AML-193 (cell line): Measurements from ENCODE around the gene FXYD1.
"Not testable (repeated sequence)": the region's sequence is repeated elsewhere in the genome, so short reads cannot be mapped to it uniquely, and the experiment has no call there.

Source experiments
- DNase-seq, 2 experiments: peaks; one replicate each; lab custom pipeline; 2025; lab: John Stamatoyannopoulos, UW

FXYD1 gene

DNA sequence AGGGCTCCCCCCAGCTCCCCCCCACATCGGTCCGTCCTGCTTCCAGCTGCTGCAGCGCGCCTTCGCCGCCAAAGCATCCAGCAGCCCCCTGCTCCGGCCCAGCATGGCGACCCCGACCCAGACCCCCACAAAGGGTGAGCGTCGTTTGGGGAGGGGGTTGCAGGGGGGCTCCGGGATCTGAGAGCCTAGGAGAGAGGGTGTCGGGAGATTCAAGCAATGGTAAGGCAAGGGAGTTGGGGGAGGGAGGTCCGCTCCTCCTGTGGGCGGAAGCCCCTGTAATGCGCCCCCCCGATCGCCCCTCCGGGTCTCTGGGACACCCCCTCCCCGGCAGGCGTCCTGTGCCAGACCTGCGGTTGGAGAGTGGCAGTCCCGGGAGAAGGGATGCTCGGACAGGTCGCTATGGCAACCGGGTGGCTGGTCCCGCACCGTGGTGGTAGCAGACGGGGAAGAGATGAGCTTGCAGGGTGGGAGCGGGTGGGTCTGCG lies 4.6 kb downstream of the FXYD1 start, which contains the start of gene FXYD7:
Gene FXYD7, plus strand, starts transcription at position 25 of the 485 bp plus-strand sequence. Its CDS starts 79 bp downstream, at position 104.
- DNase-seq, result no peak

DNA sequence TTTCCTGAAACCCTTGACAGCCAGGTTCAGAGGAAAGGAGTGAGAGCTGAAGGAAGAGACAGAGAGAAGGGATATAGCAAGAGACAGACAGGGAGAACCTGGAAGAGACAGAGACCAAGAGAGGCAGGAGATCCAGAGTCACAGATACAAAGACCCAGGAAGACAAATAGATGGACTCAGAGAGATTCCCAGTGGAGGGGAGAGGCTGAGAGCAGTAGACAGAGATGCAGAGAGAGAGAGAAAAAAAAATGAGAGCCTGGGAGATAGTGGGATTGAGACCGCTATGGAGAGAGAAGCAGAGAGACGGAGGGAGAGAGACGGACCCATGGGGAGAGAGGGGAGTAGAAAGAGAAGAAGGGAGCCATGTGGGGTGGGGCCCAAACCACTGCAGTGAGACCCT lies 5.2 kb downstream of the FXYD1 start:
- no peak for DNase-seq

DNA sequence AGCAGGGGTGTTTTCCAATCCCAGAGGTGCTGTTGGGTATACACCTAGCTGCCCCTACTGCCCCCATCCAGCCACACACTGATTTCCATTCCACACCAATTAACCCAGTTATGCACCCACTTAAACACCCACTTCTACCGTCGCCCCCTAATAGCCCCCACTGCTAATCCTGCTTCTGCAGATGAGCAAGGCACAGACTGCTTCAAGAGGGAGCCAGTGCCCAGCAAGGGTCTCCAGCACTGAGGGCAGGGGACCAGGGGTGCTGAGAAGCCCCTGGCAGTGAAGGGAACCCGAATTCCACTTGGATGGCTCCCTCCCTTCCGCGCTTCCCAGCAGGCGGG lies 5.6 kb downstream of the FXYD1 start:
- no peak for DNase-seq

DNA sequence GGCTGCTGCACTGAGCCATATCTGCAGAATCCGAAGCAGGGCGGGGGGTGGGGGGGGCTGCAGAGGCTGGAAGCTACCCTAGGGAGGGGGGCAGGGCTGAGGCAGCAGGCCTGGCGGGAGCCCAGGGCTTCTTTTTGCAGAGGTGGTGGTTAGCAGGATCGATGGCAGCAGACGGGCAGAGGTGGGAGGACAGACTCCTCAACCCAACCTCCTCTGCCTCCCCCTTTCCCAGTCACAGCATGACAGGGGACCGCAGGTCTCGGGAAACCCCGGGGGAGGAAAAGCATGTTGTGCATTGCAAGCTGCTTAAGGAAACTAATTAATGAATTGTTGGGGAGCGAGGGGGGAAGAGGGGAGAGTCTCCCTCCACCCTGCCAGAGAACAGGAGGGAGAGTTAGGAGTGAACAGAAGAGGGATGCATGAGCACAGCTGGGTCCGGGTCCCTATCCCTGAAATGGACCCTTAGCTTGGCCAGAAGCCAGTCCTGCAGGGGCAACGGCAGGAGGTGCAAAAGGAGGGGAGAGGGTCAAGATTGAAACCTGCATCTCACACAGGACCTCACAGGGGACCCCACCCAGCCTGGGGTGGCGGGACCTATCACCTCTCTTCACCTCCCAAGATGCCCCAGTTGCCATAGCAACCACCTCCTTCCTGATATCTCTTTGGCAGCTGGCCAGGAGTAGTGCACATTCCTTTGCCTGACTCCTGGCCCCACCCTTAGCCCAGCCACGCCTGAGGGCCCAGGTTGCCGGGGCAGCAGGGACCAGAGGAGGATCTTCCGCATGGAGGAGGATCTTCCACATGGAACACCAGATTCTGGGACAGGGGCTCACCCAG lies 6.2 kb downstream of the FXYD1 start:
- no peak for DNase-seq

DNA sequence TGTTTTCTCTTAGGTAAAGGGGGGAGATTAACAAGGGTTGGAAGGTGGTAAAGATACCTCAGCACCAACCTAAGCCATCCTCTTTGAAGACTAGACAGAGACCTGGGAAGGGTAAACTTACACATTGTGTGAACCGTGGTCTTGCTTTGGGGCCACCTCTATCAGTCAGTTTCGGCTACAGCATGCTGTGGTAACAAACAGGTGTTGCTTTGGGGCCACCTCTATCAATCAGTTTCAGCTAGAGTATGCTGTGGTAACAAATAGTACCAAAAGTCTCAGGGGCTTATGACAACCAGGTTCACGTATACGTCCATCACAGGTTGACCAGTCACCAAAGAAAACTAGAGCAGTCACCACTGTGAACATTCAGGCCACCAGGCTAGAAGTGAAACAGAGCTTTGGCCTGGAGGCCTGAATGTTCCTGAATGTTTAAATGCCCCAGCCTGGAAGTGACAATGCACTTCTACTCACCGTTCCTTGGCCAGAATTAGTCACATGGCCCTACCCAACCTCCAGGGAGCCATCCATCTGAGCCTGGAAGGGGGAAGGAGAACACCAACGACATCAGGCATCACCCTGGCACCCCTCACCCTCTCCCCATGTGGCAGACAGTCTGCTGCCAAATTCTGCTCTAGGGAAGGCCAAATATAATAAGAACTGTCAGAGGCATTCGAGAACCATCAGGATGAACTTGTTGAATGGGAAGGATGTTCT lies 8.3 kb downstream of the FXYD1 start:
- no peak for DNase-seq

DNA sequence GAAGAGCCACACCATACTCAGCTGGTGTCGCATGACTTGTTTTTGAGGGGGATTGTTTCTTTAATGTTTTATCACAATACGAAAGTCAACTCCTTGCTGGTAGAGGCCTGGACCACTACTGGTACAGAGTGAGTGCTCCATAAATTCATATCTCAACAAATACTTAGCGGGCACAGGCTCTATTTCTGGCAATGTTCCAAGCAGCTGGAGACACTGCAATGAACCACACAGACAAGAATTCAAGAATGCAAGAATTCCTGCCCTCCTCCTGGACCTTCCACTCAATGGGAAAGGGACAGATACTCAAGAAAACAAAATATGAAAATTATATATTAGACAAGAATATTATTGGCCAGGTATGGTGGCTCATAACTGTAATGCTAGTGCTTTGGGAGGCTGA lies 10.8 kb downstream of the FXYD1 start:
- DNase-seq, result no peak

DNA sequence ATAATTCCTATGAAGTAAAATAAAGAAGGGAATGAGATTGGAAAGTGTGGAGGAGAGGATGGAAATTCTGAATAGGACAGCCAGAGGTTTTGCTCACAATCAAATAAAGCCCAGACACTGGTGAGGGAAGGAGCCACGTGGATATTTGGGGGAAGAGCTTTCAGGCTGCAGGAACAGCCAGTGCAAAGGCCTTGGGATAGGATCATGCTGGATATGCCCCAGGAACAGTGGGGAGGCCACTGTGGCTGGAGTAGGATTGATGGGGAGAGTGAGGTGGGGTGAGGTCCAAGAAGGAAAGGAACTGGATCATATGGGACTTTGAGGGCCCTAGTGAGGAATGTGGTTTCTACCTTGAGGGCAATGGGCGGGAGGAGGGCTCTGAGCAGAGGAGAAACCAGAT lies 11.8 kb downstream of the FXYD1 start:
- no peak for DNase-seq

DNA sequence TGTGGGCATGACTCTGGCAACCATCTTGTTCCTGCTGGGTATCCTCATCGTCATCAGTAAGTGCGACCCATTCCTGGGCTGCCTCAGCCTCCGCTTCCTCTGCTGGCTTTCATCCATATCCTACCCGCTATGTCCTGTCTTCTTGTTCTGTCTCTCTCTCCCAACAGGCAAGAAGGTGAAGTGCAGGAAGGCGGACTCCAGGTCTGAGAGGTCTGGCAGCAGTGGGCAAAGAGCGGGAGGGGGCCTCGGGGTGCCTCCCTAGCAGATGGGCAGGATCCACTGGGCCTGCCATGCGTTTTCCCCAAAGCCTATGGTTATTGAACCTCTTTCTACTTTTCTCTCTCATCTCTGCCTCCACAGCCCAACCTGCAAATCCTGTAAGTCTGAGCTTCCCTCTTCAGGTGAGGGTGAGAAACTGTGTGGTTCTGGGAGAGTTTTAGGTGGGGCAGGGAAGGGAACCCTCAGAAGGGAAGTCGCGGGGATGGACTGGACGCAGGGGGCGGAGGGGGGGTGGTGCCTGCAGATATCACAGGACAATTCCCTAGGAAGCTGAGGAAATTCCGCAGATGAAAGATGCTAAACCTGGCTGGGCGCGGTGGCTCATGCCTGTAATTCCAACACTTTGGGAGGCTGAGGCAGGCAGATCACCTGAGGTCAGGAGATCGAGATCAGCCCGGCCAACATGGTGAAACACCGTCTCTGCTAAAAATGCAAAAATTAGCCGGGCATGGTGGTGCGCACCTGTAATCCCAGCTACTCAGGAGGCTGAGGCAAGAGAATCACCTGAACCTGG lies 12.8 kb downstream of the FXYD1 start:
- no peak for DNase-seq

DNA sequence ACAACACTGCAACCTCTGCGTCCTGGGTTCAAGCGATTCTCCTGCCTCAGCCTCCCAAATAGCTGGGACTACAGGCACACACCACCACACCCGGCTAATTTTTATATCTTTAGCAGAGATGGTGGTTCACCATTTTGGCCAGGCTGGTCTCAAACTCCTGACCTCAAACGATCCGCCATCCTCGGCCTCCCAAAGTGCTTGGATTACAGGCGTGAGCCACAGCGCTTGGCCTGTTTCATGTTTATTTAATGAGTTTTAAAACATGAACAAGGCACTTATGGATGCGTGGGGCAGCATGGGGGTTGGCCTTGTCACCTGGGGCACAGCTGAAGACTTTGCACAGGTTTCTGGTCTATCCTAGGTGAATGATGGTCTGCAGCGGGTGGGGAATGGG lies 14.5 kb downstream of the FXYD1 start:
- not testable (repeated sequence) for DNase-seq

DNA sequence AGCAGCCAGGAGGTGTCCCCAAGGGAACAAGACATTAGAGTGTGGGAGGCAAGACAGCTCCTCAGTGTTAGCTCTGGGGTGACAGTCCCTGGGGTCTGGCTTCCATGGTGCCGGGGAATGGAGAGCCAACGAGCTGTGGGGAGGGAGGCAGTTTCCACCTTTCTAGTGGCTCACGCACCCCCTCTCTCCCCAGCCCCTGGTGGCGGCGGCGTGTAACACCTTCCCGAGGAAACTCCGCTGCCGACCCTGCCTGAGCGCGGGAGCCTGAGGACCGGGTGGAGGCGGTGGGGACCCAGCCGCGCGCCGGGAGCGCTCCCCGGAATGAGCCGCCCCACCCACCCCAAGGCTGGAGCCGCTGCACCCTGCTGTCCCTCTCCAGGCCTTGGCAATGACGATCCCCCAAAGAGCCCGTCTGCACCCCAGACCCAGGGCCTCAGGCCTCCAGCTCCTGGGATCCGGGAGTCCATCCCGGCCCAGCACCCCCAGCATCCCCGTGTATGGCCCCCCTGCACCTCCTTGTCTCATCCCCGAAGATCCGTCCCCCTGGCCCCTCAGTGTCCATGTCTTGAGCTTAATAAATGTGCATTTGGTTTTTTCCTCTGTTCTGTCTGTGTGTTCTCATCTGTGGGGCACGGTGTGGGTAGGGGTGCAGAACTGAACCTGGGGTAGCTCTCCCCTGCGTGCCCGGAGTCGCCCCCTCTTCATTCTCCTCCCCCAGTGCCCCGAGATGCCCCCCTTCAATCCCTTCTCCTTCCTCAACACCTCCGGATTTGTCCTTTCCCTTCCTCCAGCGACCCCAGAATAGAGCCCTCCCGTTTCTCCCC lies 15.3 kb downstream of the FXYD1 start:
- peak; percentile 25 to 34 for DNase-seq

DNA sequence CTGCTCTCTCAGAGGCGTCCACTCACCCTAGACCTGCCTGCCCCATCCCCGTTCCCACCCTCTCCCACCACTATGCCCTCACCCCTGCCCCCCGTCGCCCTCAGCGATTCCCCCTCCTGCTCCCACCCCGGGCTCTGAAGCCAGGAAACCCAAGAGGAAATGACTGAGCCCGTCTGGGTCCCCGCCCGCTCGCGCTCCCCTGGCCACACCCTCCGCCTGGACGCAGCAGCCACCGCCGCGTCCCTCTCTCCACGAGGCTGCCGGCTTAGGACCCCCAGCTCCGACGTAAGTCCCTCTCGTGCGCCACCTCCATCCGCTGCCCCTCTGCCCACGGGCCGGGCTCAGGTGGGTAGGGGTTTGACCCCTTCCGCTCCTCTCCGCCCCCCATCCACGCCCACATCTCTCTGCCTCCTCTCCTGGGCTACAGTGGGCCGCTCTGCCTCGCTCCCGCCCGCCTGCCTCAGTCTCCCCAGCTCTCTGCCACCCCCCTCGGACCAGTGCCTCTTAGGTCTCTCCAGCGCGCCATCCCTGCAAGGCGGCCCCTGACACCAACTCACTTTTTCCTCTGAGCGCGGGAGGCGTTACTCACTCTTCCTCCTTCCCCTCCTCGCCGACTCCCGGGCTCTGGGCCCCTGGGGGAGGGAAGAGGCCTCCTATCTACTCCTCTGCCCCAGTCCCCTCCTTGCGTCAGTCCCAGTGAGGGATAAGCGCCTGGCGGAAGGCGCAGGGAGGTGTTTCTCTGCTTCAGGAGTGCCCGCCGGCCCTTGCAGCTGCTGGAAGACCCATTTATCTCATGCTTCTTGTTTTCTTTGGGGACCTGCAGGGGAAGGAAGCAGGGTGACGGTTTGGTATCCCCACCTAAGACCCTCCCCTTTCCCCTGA lies 16.1 kb downstream of the FXYD1 start, which contains the start of gene FXYD5:
Gene FXYD5, plus strand, starts transcription at position 211 of the 882 bp plus-strand sequence. CDS start 816 bp downstream, outside the sequence.
- DNase-seq, result peak; percentile 59 to 73

DNA sequence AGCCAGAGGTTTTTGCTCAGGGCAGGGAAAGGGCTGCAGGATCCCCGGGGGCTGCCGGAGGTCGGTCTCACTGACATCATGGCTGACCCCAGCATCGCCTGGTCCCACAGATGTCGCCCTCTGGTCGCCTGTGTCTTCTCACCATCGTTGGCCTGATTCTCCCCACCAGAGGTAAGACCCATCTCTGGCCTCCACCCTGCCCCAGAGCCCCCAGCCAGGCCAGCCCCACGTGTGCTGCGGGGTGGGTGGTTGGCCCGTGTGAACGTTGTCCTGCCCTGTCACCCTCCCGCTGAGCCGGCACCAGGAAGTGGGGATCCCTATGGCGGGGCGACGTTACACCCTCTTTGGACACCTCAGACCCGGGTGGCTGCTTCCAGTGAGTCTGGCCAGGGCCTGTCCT lies 16.8 kb downstream of the FXYD1 start:
- DNase-seq, result peak in 1 of 2 experiments; percentile 13

DNA sequence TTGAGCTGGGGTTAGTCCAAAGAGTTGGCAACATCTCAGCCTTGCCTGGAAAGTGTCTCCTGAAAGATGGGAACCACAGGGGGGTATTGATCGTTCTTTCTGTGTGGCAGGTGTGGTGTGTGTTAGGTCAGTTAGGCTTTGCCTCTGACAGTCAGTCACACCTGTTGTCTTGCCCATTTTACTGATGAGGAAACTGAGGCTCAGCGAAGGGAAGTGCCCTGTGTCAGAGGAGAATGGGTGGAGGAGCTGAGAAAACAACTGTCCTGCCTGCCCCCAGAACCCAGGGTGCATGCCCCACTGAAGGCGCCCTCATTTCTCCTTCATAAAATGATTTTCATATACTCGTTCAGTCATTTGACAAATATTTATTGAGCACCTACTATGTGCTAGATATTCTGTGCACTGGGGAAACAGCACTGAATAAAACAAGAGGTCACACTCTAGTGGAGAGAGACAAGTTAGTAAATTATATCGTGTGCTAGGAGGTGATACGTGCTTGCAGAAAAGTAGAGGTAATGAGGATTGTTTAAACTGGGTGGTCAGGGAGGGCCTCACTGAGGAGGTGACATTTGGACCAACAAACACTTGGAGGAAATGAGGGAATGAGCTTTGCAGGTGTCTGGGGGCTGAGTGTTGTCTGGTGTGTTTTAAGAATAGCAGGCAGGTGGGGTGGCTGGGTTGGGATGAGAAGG lies 17.5 kb downstream of the FXYD1 start:
- DNase-seq, result no peak

DNA sequence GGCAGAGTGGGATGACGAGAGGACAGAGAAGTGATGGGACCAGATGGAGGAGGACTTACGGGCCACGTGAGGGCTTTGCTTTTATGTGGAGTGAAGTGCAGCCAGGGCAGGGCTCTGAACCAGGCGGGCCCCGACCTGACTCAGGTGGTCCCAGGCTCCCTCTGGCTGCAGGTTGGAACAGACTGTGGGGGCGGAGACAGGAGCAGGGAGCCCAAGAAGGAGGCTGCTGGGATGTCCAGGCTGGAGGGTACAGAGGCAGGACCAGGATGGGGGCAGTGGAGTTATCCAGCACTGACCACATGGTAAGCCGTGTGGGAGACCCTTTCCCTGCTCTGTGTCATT lies 18.0 kb downstream of the FXYD1 start:
- no peak for DNase-seq

DNA sequence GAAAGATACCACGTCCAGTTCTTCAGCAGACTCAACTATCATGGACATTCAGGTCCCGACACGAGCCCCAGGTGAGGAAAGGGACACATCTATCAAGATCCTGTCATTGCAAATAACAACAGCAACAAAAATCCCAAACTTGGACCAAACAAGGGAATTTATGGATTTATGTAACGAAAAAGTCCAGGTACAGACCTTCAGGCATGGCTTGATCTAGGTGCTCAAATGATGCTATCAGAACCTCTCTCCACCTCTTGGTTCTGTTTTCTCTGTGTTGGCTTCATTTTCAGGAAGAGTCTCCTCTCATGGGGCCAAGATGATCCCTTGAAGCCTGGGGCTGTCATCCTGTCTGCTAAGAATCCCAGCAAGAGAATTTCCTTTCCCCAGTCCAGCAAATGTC lies 18.8 kb downstream of the FXYD1 start:
- no peak for DNase-seq

DNA sequence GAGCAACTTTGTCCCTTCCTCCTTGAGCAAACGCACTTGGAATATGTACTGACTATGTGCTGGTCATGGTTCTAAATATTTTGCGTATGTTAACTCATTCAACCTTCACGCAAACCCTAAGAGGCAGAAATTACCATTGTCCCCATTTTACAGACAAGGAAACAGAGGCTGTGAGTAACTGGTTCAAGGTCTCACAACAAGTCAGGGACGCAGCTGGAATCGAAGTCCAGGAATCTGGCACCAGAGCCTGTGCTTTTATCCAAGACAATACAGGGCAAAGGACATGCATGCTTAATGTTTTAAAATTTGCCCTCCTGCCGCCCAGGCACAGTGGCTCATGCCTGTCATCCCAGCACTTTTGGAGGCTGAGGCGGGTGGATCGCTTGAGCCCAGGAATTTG lies 21.0 kb downstream of the FXYD1 start:
- no peak for DNase-seq

DNA sequence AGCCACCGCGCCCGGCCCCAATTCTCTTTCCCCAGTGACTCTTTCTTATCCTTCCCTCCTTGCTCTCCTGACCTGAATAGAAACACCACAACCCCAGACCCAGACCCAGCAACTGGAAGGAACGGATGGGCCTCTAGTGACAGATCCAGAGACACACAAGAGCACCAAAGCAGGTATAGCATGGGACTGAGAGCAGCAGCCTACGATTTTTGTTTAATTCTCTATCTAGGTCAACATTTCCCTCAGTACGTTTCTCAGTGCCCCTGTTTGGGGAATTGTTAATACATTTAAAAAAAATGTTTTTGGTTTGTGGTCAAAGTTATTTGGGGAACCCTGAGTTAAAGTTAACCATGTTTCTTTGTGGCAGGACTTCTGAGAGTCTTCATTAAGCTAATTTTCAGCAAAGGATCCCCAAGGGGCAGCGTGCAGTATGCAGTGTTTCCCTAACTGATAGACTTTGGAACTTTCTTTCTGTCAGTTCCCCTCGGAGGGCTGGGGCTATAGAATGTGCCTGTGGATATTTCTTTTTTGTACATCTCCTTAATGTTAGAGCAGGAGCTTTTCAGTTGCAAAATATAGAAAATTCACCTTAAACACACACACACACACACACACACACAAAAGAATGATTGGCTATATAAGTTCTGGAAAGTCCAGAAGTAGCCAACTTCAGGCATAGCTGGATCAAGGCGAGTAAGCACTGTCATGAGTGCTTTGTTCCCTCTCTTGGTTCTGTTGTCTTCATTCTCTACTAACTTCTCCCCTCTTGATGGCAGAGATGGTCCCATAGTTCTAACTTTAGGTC lies 22.2 kb downstream of the FXYD1 start:
- DNase-seq, result no peak

DNA sequence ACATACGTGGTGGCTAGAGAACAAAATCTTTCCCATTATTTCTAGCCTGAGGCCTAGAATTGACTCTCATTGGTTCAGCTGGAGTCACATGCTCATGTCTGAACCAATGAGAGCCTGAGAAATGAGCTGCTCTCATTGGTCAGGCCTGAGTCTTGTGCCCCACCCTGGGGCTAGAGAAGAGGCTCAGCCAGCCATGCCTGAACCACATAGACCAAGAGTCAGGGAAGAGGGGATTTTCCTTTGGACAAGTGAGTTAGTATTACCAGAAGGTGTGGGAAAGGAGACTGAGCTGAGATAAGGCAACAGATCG lies 22.8 kb downstream of the FXYD1 start:
- DNase-seq, result no peak
